GM23338 (cell line): ENCODE data around the gene APOL4. TPM values are rescaled to one million over a fixed set of nuclear protein-coding genes. Genes with fewer than 3 reads are reported as not detected.

Experiments
- ATAC-seq: fragments of 200-7000 bp; cut with Tn5 transposase; 3 replicates; pipeline ENCODE4 v1.9.1; 2020
- DNase-seq: peaks from one replicate; pipeline ENCODE4 v3.0.0-alpha.2; 2015; ENCODE audit warnings: low spot score
- H2AFZ ChIP-seq: fragments of 200-600 bp; sonication (generic); 2 replicates; pipeline ENCODE4 v1.8.0; 2016; ENCODE audit warnings: antibody characterized with exemption, mild to moderate bottlenecking, moderate library complexity
- H3F3A ChIP-seq: fragments of 200-600 bp; sonication (generic); replicated peaks from 2 replicates; pipeline ENCODE4 v1.8.0; 2017; ENCODE audit warnings: antibody characterized with exemption, mixed run types, low read depth
- H3K27ac ChIP-seq: fragments of 200-600 bp; sonication (generic); 2 replicates; pipeline ENCODE4 v1.6.1; 2016; ENCODE audit warnings: low read depth
- H3K27me3 ChIP-seq: fragments of 200-600 bp; sonication (generic); 2 replicates; pipeline ENCODE4 v1.8.0; 2016; ENCODE audit warnings: mild to moderate bottlenecking, mixed run types, moderate library complexity; ENCODE audit not compliant: insufficient read depth
- H3K36me3 ChIP-seq: fragments of 200-600 bp; sonication (generic); 2 replicates; pipeline ENCODE4 v1.8.0; 2016; ENCODE audit warnings: mild to moderate bottlenecking; ENCODE audit not compliant: insufficient read depth
- H3K4me1 ChIP-seq: fragments of 200-600 bp; sonication (generic); 2 replicates; pipeline ENCODE4 v1.8.0; 2016; ENCODE audit warnings: mild to moderate bottlenecking, moderate library complexity; ENCODE audit not compliant: insufficient read depth
- H3K4me2 ChIP-seq: fragments of 200-600 bp; sonication (generic); 2 replicates; pipeline ENCODE4 v1.7.1; 2017; ENCODE audit warnings: mixed run types
- H3K4me3 ChIP-seq: fragments of 200-600 bp; sonication (generic); 2 replicates; pipeline ENCODE4 v1.6.1; 2016; ENCODE audit warnings: mixed run types
- H3K79me2 ChIP-seq: fragments of 200-600 bp; sonication (generic); replicated peaks from 2 replicates; pipeline ENCODE4 v1.8.0; 2017; ENCODE audit warnings: mild to moderate bottlenecking; ENCODE audit not compliant: insufficient read depth
- H3K9me2 ChIP-seq: fragments of 200-600 bp; sonication (generic); 2 replicates; pipeline ENCODE4 v1.8.0; 2017; ENCODE audit not compliant: insufficient read depth
- H4K20me1 ChIP-seq: fragments of 200-600 bp; sonication (generic); replicated peaks from 2 replicates; pipeline ENCODE4 v1.8.0; 2017; ENCODE audit warnings: mild to moderate bottlenecking; ENCODE audit not compliant: insufficient read depth
- H3K27ac Mint-ChIP-seq: 2 replicates; pipeline ENCODE4 v1.8.0; 2020; ENCODE audit warnings: inconsistent platforms, mild to moderate bottlenecking, moderate library complexity, mixed read lengths
- H3K27me3 Mint-ChIP-seq: 3 replicates; pipeline ENCODE4 v1.8.0; 2022; ENCODE audit warnings: low read depth, mild to moderate bottlenecking, moderate library complexity, mixed read lengths, inconsistent platforms; ENCODE audit not compliant: insufficient read depth, poor library complexity
- H3K36me3 Mint-ChIP-seq: 3 replicates; pipeline ENCODE4 v1.8.0; 2021; ENCODE audit warnings: low read depth, mild to moderate bottlenecking, inconsistent platforms, moderate library complexity, mixed read lengths
- H3K4me1 Mint-ChIP-seq: 3 replicates; pipeline ENCODE4 v1.8.0; 2020; ENCODE audit warnings: mild to moderate bottlenecking, inconsistent platforms, mixed read lengths
- H3K4me3 Mint-ChIP-seq: 3 replicates; pipeline ENCODE4 v1.8.0; 2021; ENCODE audit warnings: moderate library complexity, mild to moderate bottlenecking, inconsistent platforms, mixed read lengths
- H3K9me3 Mint-ChIP-seq: 3 replicates; pipeline ENCODE4 v1.8.0; 2020; ENCODE audit warnings: moderate library complexity, mild to moderate bottlenecking, inconsistent platforms, mixed read lengths
- CREB1 ChIP-seq: fragments of 250-450 bp; sonication (Bioruptor Pico); IDR thresholded peaks from 2 replicates; pipeline ENCODE4 v1.5.0; 2020; ENCODE audit warnings: low read depth, mild to moderate bottlenecking, moderate library complexity
- NANOG ChIP-seq: IDR thresholded peaks from 2 replicates; pipeline ENCODE4 v1.6.1; 2016; ENCODE audit warnings: antibody characterized with exemption, borderline replicate concordance
- POLR2AphosphoS5 ChIP-seq: IDR thresholded peaks from 2 replicates; pipeline ENCODE4 v1.6.1; 2016; ENCODE audit warnings: antibody characterized with exemption, low read depth
- polyA plus RNA-seq: library from polyadenylated mRNA; unstranded; fragments of >200 nt; fragmentation: Nextera tagmentation; extraction: Ambion mirVana; gene quantifications from 2 replicates; pipeline ENCODE4 v1.2.1, GENCODE V29; 2016
- total RNA-seq: library from RNA; depleted of rRNA; stranded (reverse); fragments of >200 nt; shearing (Covaris generic); gene quantifications from 2 replicates; pipeline ENCODE4 v1.2.3, GENCODE V29; 2014
- TF ChIP-seq, protein P1 (sequence below): fragments of 250-450 bp; sonication (Bioruptor Pico); IDR thresholded peaks from 2 replicates; pipeline ENCODE4 v1.5.0; 2020; ENCODE audit warnings: mild to moderate bottlenecking, moderate library complexity
- TF ChIP-seq, protein P2 (sequence below): IDR thresholded peaks from one replicate; pipeline ENCODE4 v1.6.1; 2018; ENCODE audit warnings: antibody characterized with exemption; ENCODE audit not compliant: unreplicated experiment

The APOL4 gene
- total and polyA plus RNA-seq, 2 experiments from 2014 or later, result not detected

DNA sequence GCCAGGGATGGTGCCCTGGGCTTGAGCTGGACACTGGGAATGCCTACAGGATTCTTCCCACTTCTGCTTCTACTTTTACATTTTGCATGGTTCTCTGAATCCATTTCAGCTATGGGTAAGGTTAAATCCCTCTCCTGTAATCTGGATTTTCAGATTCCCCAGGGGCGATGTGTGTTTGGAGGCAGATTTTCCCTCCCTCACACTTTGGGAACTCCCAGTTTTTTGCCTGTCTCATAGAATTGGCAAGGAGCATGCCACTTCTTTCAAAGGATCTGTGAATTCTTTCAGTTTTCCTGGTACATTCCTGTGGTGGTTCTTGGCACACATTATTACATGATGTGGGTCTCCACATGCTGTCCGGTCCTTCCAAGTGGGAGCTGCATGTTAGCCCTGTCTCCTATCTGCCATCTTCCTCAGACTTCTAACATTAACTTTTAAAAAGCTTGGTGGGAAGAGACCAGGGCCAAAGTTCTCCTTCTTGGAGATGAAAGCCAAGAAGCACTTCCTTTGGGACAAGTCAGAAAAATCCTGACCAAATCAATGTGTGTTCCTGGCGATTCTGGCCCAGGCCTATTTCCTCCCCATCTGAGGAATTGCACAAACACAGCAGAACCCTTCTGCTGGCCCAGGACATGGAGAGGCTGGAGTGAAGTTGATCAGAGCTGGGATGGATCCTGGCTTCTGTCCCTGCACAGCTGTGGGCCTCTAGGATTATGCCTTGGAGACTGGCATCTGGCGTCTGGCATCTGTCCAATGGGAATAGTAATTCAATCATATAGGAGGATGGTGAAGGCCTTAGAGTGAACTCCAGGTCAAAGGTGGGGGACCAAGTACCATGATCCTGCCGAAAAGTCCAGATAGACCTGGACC, 43.1 kb upstream of the APOL4 start:
- no peak overlapping the region for H2AFZ ChIP-seq

More for the DNA sequence above, 43.1 kb upstream of the APOL4 start:
- no peaks in the 10 kb centered on the region; the same call in none of the 2 replicates for H3K9me2 ChIP-seq
- H3K27me3 Mint-ChIP-seq, result peaks cover 2% of the 10 kb centered on the region
- no peaks in the 10 kb centered on the region; the same call in 1 of the 2 replicates for H3K36me3 ChIP-seq
- no peaks in the 10 kb centered on the region for H4K20me1 ChIP-seq
- no peak overlapping the region for H3K27ac Mint-ChIP-seq
- no peak overlapping the region for H3K4me2 ChIP-seq
- no peak for DNase-seq
- no peak for ATAC-seq
- no peak overlapping the region for H3K4me3 ChIP-seq
- H3K4me1 ChIP-seq, result no peaks in the 10 kb centered on the region
- no peaks in the 10 kb centered on the region for H3F3A ChIP-seq
- H3K9me3 Mint-ChIP-seq, result peaks cover 26% of the 10 kb centered on the region
- no peaks in the 10 kb centered on the region for H3K79me2 ChIP-seq
- no peak overlapping the region for H3K4me3 Mint-ChIP-seq
- H3K4me1 Mint-ChIP-seq, result peaks cover 4% of the 10 kb centered on the region
- H3K27me3 ChIP-seq, result no peaks in the 10 kb centered on the region
- peaks cover 6% of the 10 kb centered on the region; the same call in 1 of the 3 replicates for H3K36me3 Mint-ChIP-seq
- H3K27ac ChIP-seq, result no peak overlapping the region
- TF ChIP-seq, protein P1, sequence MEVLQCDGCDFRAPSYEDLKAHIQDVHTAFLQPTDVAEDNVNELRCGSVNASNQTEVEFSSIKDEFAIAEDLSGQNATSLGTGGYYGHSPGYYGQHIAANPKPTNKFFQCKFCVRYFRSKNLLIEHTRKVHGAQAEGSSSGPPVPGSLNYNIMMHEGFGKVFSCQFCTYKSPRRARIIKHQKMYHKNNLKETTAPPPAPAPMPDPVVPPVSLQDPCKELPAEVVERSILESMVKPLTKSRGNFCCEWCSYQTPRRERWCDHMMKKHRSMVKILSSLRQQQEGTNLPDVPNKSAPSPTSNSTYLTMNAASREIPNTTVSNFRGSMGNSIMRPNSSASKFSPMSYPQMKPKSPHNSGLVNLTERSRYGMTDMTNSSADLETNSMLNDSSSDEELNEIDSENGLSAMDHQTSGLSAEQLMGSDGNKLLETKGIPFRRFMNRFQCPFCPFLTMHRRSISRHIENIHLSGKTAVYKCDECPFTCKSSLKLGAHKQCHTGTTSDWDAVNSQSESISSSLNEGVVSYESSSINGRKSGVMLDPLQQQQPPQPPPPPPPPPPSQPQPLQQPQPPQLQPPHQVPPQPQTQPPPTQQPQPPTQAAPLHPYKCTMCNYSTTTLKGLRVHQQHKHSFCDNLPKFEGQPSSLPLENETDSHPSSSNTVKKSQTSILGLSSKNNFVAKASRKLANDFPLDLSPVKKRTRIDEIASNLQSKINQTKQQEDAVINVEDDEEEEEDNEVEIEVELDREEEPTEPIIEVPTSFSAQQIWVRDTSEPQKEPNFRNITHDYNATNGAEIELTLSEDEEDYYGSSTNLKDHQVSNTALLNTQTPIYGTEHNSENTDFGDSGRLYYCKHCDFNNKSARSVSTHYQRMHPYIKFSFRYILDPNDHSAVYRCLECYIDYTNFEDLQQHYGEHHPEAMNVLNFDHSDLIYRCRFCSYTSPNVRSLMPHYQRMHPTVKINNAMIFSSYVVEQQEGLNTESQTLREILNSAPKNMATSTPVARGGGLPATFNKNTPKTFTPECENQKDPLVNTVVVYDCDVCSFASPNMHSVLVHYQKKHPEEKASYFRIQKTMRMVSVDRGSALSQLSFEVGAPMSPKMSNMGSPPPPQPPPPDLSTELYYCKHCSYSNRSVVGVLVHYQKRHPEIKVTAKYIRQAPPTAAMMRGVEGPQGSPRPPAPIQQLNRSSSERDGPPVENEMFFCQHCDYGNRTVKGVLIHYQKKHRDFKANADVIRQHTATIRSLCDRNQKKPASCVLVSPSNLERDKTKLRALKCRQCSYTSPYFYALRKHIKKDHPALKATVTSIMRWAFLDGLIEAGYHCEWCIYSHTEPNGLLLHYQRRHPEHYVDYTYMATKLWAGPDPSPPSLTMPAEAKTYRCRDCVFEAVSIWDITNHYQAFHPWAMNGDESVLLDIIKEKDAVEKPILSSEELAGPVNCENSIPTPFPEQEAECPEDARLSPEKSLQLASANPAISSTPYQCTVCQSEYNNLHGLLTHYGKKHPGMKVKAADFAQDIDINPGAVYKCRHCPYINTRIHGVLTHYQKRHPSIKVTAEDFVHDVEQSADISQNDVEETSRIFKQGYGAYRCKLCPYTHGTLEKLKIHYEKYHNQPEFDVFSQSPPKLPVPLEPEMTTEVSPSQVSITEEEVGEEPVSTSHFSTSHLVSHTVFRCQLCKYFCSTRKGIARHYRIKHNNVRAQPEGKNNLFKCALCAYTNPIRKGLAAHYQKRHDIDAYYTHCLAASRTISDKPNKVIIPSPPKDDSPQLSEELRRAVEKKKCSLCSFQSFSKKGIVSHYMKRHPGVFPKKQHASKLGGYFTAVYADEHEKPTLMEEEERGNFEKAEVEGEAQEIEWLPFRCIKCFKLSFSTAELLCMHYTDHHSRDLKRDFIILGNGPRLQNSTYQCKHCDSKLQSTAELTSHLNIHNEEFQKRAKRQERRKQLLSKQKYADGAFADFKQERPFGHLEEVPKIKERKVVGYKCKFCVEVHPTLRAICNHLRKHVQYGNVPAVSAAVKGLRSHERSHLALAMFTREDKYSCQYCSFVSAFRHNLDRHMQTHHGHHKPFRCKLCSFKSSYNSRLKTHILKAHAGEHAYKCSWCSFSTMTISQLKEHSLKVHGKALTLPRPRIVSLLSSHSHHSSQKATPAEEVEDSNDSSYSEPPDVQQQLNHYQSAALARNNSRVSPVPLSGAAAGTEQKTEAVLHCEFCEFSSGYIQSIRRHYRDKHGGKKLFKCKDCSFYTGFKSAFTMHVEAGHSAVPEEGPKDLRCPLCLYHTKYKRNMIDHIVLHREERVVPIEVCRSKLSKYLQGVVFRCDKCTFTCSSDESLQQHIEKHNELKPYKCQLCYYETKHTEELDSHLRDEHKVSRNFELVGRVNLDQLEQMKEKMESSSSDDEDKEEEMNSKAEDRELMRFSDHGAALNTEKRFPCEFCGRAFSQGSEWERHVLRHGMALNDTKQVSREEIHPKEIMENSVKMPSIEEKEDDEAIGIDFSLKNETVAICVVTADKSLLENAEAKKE (CRISPR knock-in tag), result no peak
- no peak for TF ChIP-seq POLR2AphosphoS5
- no peak for TF ChIP-seq CREB1
- TF ChIP-seq, protein P2, sequence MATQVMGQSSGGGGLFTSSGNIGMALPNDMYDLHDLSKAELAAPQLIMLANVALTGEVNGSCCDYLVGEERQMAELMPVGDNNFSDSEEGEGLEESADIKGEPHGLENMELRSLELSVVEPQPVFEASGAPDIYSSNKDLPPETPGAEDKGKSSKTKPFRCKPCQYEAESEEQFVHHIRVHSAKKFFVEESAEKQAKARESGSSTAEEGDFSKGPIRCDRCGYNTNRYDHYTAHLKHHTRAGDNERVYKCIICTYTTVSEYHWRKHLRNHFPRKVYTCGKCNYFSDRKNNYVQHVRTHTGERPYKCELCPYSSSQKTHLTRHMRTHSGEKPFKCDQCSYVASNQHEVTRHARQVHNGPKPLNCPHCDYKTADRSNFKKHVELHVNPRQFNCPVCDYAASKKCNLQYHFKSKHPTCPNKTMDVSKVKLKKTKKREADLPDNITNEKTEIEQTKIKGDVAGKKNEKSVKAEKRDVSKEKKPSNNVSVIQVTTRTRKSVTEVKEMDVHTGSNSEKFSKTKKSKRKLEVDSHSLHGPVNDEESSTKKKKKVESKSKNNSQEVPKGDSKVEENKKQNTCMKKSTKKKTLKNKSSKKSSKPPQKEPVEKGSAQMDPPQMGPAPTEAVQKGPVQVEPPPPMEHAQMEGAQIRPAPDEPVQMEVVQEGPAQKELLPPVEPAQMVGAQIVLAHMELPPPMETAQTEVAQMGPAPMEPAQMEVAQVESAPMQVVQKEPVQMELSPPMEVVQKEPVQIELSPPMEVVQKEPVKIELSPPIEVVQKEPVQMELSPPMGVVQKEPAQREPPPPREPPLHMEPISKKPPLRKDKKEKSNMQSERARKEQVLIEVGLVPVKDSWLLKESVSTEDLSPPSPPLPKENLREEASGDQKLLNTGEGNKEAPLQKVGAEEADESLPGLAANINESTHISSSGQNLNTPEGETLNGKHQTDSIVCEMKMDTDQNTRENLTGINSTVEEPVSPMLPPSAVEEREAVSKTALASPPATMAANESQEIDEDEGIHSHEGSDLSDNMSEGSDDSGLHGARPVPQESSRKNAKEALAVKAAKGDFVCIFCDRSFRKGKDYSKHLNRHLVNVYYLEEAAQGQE, result no peak
- no peak for TF ChIP-seq NANOG
